Lower leg skin (tissue), 4 donors: ENCODE data around the gene GPR162. TPM values are rescaled to one million over a fixed set of nuclear protein-coding genes. Genes with fewer than 3 reads are reported as not detected.

Source experiments
- DNase-seq, 2 donors: peaks; one replicate each; pipeline ENCODE4 v3.0.0-alpha.2; 2019; ENCODE audit warnings: low spot score in 2 of 2
- H3K4me3 ChIP-seq: fragments of 200-600 bp; sonication (generic); 2 replicates; pipeline ENCODE4 v1.5.1; 2017; ENCODE audit warnings: mild to moderate bottlenecking, low read depth; ENCODE audit not compliant: poor library complexity, severe bottlenecking
- CTCF ChIP-seq, 3 donors: fragments of 450-650 bp; IDR thresholded peaks; one replicate each; pipeline ENCODE4 v1.5.1; 2016; ENCODE audit warnings: antibody characterized with exemption in 3 of 3, mild to moderate bottlenecking in 3 of 3, moderate library complexity in 2 of 3
- POLR2A ChIP-seq, 2 donors: fragments of 450-650 bp; IDR thresholded peaks; one replicate each; pipeline ENCODE4 v1.6.1; 2016 to 2017; ENCODE audit warnings: antibody characterized with exemption in 2 of 2, mild to moderate bottlenecking in 1 of 2, moderate library complexity in 1 of 2
- WGBS, 2 donors: methylation state at CpG; one replicate each; pipeline ENCODE4 v1.1.5; 2018; 5-methylcytosine and 5-hydroxymethylcytosine counted together
- intact Hi-C: fragments of 100-400 bp; cut with DNase I; formaldehyde crosslinking; loops from one replicate; pipeline ENCODE4 v1.15.0; 2023; ENCODE audit warnings: low total_unique reads
- total RNA-seq, 4 donors: library from RNA; depleted of rRNA; stranded (reverse); fragments of >200 nt; gene quantifications; one replicate each; pipeline ENCODE4 v1.1.0, GENCODE V29; 2016

GPR162 gene
- total RNA-seq, 4 donors from 2014 or later: 0.65 to 1.4 (median 1.3) TPM; not detected in 1

GRCh38 chr12:6853626-6854025, 32.0 kb downstream of the GPR162 start:
- 80 to 83% methylated on average over 1 of the region's 1 CpG for WGBS, 2 donors
- no peak overlapping the region for H3K4me3 ChIP-seq
- intact Hi-C loops: no loop called here
- TF ChIP-seq CTCF (IDR thresholded peaks at IDR 0.05) (no peak), POLR2A (IDR thresholded peaks at IDR 0.05) (no peak)
- DNase-seq: no peak

DNA sequence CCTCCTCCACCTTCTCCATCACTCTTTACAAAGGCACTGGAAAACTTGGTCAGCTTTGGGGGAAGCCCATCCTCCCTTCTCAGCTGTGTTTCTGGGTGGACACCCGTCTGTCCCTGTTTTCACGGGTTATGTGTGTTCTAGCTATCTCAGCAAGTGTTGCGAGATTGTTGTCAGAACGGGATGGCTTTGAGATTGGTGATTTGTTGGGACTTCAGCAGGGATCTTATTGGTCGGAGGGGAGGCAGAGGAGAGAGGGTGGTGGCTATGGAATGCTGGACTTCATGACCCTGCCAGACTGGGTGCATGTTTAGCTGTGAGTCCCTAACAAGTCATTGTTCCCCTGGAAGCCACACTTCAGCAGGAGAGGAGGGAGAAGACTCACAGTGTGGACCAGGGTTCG, 32.4 kb downstream of the GPR162 start:
- no peak for DNase-seq
- TF ChIP-seq POLR2A (IDR thresholded peaks at IDR 0.05) (no peak), CTCF (IDR thresholded peaks at IDR 0.05) (no peak)
- WGBS, 2 donors: 75 to 81% methylated on average over 6 of the region's 6 CpGs
- H3K4me3 ChIP-seq: no peak overlapping the region
- intact Hi-C loops: no loop called here

DNA sequence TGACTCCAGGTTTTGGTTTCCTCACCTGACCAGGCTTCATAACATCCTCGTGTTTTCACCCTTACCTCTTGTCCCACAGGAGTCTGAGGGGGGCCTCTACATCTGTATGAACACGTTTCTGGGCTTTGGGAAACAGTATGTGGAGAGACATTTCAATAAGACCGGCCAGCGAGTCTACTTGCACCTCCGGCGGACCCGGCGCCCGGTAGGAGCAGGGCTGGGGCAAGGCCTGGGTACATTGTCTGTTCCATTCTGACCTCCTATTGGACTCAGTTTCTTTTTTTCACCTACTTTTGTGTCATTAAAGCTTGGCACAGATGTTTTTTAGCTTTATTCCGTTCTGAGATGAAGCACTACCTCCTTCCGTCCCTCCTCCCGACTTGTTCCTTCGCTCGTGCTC, 33.7 kb downstream of the GPR162 start:
- intact Hi-C loops: no loop called here
- TF ChIP-seq CTCF (IDR thresholded peaks at IDR 0.05): no peak
- TF ChIP-seq POLR2A (IDR thresholded peaks at IDR 0.05): no peak
- no peak for DNase-seq
- H3K4me3 ChIP-seq: no peak overlapping the region
- WGBS, 2 donors: 91 to 93% methylated on average over 14 of the region's 14 CpGs

- no peak for TF ChIP-seq POLR2A (IDR thresholded peaks at IDR 0.05)
- TF ChIP-seq CTCF (IDR thresholded peaks at IDR 0.05): no peak
- 94 to 96% methylated on average over 2 of the region's 2 CpGs for WGBS, 2 donors
- intact Hi-C loops: no loop called here
- no peak overlapping the region for H3K4me3 ChIP-seq
- no peak for DNase-seq
Measured at GRCh38 chr12:6858799-6859198, 37.2 kb downstream of the GPR162 start.

DNA sequence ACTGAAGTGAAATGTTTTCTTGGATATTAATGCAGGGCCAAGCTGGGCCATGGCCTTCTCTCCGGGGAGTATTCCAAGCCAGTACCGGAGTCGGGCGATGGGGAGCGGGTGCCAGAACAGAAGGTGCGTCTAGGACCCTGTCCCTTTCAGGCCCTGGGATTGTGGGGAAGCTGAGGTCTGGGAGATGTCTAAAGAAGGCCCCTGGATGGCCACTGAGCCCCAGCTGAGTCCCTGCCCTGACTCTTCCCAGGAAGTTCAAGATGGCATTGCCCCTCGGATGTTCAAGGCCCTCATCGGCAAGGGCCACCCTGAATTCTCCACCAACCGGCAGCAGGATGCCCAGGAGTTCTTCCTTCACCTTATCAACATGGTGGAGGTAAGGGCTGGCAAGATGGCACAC, 38.5 kb downstream of the GPR162 start:
- no peak overlapping the region for H3K4me3 ChIP-seq
- TF ChIP-seq POLR2A (IDR thresholded peaks at IDR 0.05): no peak
- no peak for TF ChIP-seq CTCF (IDR thresholded peaks at IDR 0.05)
- WGBS, 2 donors: 94 to 96% methylated on average over 9 of the region's 9 CpGs
- no peak for DNase-seq
- intact Hi-C loops: no loop called here

DNA sequence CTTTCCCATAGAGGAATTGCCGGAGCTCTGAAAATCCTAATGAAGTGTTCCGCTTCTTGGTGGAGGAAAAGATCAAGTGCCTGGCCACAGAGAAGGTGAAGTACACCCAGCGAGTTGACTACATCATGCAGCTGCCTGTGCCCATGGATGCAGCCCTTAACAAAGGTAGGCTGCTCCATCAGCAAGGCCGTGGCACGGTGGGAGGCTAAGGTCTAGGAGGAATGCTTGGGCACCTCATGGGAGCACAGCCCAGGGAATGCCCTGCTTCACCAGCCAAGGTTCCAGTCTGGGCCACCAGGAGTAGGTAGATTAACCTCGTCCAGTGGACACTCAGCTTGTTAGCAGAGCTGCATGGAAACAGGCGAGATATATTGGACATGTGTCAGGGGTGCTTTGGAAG, 39.3 kb downstream of the GPR162 start:
- WGBS, 2 donors: 93 to 99% methylated on average over 7 of the region's 7 CpGs
- TF ChIP-seq CTCF (IDR thresholded peaks at IDR 0.05): no peak
- no peak for TF ChIP-seq POLR2A (IDR thresholded peaks at IDR 0.05)
- intact Hi-C loops: no loop called here
- no peak overlapping the region for H3K4me3 ChIP-seq
- no peak for DNase-seq
